Hematopoietic multipotent progenitor cell treated with erythropoietin and hydrocortisone succinate and interleukin-3 and kit ligand, for 15 days (in vitro differentiated cells): Measurements from ENCODE around the gene ZNF865.

Experiments
- DNase-seq: peaks from one replicate; pipeline ENCODE4 v3.0.0-alpha.2; 2015; ENCODE audit warnings: low spot score

The ZNF865 gene

DNA sequence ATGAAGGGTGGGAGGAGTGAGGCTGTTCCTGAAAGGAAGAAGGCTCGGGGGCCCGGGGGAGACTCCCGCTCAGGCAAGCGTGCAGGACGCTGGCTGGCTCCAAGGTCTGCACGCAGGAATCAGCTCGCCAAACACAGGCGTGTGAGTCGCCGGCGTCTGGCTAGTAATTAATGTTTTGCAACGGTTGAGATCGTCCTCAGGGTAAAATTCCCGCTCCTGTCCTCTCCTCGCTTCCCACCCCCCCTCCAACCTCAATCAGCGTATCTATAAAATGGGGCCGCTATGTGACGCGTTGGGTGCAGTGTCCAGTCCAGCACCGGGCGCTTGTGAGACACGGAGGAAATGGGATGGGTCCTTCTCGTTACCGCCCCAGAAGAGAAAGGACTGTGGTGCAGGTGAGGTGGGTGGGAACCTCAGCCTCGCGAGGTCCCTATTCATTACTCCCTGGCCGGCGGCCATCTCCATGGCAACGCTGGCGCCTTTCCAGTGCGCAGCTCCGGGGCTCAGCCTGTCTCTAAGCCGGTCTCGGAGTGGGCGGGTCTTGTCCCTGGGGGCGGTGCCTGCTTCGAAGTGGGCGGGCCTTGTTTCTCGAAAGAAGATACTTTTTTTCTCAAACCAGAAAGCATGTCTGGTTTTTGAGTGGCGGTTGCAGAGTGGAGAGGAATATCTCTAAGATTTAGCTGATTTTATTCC, 18.3 kb upstream of the ZNF865 start:
- peak; percentile 87 for DNase-seq

DNA sequence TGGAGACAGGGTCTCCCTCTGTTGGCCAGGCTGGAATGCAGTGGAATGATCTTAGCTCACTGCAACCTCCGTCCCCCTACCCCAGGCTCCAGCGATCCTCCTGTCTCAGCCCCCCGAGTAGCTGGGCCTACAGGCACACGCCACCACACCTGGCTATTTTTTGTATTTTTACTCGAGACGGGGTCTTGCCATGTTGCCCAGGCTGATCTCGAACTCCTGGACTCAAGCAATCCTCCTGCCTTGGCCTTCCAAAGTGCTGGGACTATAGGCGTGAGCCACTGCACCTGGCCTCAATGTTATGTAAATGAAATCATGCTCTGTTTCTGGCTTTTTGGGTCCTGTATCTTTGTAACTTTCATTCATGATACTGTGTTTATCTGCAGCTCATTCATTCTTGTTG, 16.7 kb upstream of the ZNF865 start:
- no peak for DNase-seq

DNA sequence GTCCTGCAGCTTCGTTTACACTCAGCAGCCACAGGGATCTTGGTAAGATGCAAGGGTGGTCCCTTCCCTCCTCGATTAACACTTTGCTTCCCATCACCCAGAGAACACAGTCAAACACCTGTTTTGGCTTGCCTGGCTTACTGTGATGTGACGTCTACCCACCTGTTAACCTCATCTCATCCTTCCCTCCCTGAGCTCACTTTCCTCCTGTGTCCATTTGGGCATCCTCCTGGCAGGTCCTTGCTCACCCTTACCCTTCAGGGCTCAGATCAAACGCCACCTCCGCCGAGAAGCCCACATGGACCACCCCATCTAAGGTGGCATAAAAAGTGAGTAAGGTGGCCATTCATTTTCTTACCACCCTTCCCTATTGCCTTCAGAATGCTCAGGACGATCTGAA, 15.3 kb upstream of the ZNF865 start:
- DNase-seq = no peak

DNA sequence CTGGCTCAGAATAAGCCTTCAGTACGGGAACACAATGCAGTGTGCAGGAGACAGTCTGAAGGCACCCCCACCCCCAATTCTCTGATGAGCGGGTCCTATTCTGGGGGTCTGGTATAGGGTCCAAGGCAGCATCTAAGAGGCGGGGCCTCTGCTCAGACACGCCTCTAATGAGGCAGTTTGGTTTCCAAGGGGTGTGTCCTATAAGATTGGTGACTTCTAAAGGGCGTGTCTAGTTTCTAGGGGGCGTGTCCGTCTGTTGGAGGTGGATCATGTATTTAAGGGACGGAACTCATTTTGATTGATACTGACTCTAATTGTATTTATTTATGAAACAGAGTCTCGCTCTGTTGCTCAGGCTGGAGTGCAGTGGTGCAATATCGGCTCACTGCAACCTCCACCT, 14.8 kb upstream of the ZNF865 start:
- peak; percentile 76 for DNase-seq

DNA sequence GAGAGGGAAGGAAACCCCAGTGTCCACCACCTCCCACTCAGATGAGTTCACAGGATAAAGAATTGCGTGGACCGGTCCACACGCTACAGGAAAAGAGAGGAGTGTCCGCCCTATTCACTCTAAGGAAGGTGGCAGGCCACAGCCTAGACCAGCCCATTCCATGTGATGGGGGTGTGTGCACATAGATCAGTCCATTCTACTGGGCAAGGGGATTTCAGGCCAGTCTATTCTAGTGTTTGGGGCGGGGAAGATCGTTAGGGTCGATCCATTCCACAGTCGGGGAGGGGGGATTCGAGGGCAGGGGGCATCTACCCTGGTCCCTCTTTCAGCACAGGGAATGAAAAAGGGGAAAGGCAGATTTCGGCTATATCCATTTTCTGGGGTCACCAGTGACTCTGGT, 13.9 kb upstream of the ZNF865 start:
- DNase-seq = no peak

DNA sequence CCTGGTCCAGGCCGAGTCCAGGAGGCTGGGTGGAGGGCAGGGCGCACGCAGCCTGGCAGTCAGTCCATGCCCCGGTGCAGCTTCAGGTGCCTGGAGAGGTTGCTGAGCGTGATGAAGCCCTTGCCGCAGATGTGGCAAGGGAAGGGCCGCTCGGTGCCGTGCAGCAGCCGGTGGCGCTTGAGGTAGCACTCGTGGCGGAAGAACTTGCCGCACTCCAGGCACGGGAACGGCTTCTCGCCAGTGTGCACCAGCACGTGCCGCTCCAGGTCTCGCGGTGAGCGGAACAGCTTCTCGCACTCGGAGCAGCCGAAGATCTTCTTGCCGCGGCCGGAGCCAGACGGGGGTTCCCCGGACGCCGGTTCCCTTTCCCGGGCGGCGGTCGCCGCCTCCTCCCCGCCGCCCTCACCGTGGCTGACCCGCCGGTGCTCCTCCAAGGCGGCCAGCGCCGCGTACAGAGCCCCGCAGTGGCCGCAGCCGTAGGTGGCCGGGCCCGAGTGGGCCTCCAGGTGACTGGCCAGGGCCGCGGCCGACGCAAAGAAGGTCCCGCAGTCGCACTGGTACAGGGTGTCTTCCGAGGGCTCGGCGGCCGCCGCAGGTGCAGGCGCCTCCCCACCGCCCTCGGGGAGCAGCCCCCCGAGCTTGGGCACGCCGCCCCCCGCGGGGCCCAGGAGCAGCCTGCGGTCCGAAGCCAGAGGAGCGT, 12.9 kb upstream of the ZNF865 start:
- no peak for DNase-seq

DNA sequence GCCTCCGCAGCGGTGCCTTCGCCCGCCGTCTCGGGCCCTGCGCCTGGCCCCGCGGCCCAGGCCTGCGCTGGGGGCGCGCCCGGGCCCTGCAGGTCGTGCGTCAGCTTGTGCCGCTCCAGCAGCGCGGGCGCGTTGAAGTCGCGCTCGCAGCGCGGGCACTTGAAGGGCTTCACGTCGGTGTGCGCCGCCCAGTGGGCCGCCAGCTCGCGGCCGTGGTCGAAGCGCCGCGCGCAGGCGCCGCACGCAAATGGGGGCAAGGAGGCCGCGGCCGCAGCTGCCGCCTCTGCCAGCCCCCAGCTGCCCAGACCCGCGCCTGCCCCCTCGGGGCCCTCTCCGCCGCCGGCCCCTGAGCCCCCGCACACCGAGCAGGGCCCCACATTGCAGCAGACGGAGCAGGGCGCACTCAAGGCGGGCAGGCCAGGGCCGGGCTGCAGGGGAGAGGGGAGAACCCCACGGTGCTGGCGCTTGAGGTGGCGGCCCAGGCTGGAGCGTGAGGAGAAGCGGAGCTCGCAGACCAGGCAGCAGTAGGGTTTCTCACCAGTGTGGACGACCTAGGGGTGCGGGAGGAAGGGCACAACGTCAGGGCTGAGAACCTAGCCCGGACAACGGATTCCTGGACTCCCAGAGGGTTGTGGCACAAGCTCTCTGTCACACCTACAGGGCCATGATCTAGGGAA, 12.2 kb upstream of the ZNF865 start:
- DNase-seq = no peak

DNA sequence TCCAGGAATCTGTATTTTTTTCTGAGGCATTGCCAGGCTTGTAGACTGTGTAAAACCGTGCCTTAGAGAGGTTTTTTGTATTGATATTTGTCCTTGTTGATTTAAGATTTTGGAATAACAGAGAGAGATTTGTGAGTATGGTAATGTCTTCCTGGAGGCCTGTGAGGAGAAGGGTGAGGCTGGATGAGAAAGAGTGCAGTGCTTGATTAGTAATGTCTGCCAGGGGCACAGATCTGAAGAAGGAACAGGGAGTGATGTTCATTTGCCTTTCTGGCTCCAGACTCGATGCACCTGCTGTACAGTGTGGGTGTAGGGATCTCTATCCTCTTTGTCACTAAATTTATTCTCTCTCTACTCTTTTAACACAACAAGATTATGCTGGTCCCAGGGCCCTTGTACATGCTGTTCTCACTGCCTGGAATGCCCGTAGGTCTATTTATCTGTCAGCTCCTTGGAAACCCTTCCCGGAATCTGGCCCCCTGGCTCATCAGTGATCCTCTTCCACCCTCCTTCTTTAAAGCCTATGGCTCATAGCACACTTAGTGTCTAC, 10.4 kb upstream of the ZNF865 start:
- no peak for DNase-seq

DNA sequence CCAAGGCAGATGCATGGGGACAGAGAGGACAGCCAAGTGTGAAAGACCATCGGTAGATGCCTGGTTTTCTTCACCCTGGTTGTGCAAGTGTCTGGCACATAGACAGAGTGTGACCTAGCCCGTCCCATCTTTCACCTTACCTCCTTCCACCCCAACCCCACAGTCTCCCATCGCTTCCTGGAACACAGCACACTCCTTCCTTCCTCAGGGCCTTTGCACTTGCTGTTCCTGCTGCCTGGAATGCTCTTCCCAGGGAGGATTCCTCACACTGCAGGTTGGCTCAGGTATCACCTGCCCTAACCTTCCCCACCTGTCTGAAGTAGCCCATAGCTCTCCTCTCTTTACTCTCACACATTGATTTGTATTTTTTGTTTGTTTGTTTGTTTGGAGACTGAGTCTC, 9.1 kb upstream of the ZNF865 start:
- DNase-seq = no peak

DNA sequence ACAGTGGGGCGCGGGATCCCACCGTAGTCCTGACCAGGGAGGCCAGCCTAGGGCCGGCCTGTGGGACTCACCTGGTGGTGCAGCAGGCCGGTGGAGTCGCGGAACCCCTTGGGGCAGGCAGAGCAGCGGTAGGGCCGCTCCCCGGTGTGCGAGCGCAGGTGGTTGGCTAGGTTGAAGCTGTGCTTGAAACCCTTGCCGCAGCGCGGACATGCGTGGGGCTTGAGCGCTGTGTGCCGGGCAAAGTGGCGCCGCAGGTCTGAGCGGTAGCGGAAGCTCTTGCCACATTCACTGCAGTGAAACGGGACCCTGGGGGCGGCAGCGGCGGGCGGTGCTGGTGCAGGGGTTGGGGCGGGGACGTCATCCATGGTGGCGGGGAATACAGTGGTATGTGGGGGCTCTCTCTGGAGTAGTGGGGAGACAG, 7.9 kb upstream of the ZNF865 start:
- DNase-seq = no peak

DNA sequence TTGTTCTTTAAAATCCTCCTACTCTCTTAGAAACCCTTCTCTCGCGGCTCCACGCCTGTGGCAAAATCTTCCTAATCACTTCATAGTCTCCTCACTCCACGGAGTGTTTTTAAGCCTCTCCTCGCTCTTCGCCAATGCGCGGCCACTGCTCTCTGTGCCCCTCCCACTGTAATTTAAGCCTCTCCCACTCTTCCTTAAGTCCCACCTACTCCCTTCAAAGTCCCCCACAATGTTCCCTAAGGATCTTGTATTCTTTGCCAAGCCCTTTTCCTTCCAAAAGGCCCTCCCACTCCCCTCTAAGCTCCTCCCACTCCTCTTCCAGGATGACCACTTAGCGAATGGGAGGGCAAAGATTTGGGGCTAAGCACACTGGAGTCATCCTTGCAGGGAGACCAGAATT, 7.4 kb upstream of the ZNF865 start:
- no peak for DNase-seq

DNA sequence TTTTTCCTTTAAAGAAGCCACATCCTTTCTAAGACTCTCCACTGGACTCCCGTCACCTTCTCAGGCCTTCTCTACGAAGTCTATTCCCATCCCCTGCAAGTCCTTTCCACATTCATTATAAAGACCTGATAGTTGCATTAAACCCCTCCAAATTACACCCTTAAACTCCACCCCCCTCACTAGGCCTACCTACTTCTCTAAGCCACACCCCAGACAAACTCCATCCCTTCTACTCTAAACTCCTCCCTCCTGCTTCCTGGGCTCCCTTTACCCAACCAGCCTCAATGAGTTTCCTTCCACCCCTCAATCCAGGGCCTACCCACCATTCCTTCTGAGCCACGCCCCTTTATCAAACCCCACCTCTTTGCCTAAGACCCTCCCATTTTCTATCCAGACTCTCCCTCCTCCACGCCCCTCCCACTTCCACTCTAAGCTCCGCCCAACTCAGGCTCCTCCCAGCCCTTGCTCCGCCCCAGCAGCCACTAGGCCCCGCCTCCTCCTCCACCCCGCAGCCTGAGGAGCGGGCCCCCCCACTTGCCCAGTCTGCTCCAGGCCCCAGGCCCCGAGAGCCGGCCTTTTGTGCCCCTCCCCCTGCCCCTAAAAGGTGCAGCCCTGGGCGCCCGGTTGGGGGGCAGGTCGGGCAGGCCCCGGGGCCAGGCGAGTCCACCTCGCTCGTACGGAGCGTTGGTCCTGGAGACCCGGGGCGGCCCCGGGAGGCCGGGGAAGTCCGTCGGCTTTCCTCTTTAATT, 6.6 kb upstream of the ZNF865 start:
- DNase-seq = peak; percentile 94

DNA sequence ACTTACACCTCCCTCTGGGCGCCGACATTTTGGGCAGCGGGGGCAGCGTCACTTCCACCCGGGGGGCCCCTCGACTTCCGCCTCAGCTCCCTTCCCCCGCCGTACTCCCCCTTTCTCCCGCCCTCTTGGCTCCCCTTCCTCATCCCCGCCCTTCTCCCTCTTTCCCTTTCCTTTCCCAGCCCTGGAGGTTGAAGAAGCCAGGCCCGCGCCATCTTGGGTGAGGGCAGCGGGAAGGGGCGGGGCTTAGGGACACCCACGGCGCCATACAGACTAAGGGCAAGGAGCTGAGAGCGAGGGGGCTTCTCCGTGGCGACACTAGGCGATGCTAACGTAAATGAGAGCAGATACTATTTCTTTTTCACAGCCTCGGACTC, 6.0 kb upstream of the ZNF865 start, which contains the start of gene FIZ1:
FIZ1 (minus strand) TSS at position 50 of the 374 bp plus-strand sequence. CDS start 1,652 bp downstream, outside the sequence.
- DNase-seq = peak; percentile 96

DNA sequence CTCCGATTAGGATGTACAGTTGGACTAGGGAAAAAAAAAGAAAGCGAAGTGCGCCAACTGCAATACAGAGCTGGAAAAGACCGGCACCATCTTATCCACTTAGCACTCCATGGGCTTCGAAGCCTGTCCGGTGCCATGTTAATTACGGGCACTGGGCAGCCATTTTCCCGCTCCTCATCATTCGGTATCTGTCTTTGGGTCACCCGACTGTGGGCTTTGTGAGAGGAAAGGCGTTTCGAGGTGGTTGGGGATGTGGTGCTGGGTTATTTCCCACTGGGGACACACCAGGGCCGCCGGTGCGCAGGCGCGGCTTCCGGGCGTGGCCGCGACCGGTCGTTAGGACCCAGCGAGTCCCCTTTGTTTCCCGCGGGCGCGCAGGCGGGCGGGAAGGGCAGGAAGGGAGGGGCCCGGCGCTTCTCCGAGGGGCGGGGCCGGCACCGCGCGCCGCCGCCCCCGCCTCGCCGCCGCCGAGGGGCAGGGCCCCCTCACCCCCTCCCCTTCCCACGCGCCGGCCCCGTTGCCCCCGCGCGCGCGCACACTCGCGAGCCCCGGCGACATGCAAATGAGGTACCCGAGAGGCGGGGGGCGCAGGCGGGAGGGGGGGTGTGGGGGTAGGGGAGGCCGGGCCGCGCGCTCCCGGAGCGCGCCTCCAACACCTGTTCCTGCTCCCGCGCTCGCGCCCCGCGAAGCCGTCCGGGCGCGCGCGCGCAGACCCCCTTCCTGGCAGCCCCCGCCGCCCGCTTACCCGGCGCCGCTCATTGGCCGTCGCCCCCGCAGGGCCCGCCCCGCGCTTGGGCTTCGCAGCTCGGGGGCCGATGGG, 5.4 kb upstream of the ZNF865 start, which contains the start of gene ZNF524:
ZNF524 (plus strand) TSS at position 447 of the 820 bp plus-strand sequence. CDS start 1,825 bp downstream, outside the sequence.
- DNase-seq = peak; percentile 90

DNA sequence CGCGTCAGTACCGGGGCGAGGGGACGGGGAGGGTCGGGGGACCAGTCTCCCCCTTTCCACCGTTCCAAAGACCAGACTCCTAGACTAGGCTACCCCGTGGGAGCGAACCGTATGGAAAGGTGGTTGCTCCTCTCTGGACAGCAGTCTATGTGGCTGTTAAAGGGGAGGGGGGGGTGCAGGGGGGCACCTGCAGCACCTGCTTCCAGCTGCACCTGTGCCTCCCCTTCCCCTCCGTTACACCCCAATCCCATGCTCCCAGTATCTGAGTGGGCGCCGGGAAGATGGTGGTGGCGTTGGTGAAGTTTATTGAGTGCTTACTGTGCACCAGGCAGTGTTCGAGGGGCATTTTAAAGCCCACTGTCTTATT, 4.8 kb upstream of the ZNF865 start:
- DNase-seq = peak; percentile 41

DNA sequence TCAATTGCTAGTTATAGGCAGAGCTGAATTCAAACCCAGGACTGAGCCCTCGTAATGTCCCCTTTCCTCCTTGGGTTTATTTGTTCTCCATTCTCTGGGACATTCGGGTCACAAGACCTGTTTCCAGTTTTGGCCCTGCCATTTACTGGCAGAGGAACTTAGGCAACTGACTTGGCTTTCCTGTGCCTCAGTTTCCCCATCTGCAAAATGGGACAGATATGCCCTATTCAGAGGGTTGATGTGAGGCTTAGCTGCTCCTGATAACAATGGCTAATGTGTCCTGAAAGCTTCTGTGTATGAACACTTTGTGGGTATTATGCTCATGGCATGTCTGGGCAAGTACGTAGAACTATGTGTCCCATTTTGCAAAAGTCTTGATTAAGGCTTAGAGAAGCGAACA, 4.4 kb upstream of the ZNF865 start:
- peak; percentile 13 for DNase-seq

DNA sequence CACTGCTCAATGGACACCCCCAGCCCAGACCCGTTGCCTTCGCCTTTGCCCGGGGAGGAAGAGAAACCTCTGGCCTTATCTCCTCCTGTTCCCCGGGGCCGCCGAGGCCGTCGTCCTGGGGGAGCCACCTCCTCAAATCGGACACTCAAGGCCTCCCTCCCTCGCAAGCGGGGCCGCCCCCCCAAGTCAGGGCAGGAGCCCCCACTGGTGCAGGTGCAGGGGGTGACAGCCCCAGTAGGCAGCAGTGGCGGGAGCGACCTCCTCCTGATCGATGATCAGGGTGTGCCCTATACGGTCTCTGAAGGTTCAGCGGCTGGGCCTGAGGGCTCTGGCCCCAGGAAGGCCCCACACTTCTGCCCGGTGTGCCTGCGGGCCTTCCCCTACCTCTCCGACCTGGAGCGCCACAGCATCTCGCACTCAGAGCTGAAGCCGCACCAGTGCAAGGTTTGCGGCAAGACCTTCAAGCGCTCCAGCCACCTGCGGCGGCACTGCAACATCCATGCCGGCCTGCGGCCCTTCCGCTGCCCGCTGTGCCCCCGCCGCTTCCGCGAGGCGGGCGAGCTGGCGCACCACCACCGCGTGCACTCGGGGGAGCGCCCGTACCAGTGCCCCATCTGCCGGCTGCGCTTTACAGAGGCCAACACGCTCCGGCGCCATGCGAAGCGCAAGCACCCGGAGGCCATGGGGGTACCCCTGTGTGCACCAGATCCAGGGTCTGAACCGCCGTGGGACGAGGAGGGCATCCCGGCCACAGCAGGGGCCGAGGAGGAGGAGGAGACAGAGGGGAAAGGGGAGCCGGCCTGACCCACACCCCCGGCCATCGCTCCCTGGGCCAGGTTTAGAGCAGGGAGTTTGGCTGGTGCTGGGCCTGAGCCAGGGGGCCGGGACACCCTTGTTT, 3.1 kb upstream of the ZNF865 start:
- DNase-seq = no peak

DNA sequence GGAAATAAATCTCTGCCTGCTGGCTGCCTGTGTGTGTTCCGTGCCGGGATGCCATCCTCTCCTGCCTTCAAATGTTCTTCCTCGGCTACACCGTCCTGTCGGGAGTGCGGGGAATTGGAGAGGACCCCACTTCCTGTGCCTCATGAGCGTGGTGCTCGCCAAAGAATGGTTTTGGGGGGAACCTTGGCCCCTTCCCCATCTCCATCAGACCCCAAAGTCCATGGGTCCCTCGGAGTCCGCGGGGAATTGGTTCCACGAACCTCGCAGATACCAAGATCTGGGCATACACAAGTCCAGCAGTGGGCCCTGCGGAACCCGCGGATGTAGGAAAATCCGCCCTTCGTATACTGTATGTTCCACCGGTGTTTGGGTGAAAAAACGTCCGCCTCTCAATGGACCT, 2.3 kb upstream of the ZNF865 start:
- no peak for DNase-seq

DNA sequence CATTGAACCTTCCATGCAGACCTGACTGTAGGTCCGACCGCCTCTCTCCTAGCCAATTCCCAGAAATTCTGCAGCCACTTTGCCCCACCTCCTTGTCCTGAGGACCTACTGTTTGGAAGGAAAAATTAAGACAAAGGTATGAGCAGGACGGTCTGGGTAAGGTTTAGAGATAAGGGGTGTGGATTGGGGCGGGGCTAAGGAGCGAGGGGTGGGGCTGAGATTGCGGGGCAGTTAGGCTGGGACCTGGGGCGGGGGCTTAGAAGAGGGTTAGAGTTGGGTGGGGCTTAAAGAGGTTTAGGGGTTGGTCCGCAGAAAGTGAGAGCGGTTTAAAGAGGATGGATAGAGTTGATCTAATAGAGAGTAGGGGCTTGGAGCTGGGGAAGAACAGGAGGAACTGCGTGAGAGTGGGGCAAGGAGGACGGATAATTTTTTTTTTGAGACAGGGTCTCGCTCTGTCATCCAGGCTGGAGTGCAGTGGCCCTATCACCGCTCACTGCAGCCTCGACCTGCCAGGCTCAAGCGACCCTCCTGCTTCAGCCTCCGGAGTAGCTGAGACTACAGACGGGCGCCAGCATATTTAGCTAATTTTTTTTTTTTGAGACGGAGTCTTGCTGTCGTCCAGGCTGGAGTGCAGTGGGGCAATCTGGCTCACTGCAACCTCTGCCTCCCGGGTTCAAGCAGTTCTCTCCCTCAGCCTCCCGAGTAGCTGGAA, 1.7 kb upstream of the ZNF865 start:
- DNase-seq = peak; percentile 32
